HG03575 (cell line): ENCODE data around the gene GIPC2.

ENCODE experiments used
- ATAC-seq: cut with Tn5 transposase; IDR thresholded peaks from one replicate; pipeline ENCODE4 v1.9.1; 2021; ENCODE audit not compliant: unreplicated experiment, insufficient number of reproducible peaks, low FRiP score; ENCODE audit errors: extremely low read depth

GIPC2 gene

GRCh38 chr1:78121710-78122109 is 75.9 kb downstream of the GIPC2 start:
- no peak for ATAC-seq

- no peak for ATAC-seq
These were observed 76.6 kb downstream of the GIPC2 start for GRCh38 chr1:78122389-78122788.

GRCh38 chr1:78126506-78126905 is 80.7 kb downstream of the GIPC2 start:
- no peak for ATAC-seq

- ATAC-seq: no peak
These were observed 86.6 kb downstream of the GIPC2 start for GRCh38 chr1:78132174-78132947.

- no peak for ATAC-seq
These were observed 87.2 kb downstream of the GIPC2 start for GRCh38 chr1:78132948-78133322.

GRCh38 chr1:78136680-78137079 is 90.9 kb downstream of the GIPC2 start:
- no peak for ATAC-seq

- no peak for ATAC-seq
These were observed 95.9 kb downstream of the GIPC2 start for GRCh38 chr1:78141531-78142231.

GRCh38 chr1:78142736-78143135 is 97.0 kb downstream of the GIPC2 start:
- no peak for ATAC-seq

- peak; percentile 51 for ATAC-seq
These were observed 97.4 kb downstream of the GIPC2 start for GRCh38 chr1:78143152-78143551.

- ATAC-seq: no peak
These were observed 97.9 kb downstream of the GIPC2 start for GRCh38 chr1:78143673-78144072.

GRCh38 chr1:78145105-78145580 is 99.4 kb downstream of the GIPC2 start:
- ATAC-seq: peak; percentile 67

GRCh38 chr1:78146205-78146771 is 100.5 kb downstream of the GIPC2 start:
- no peak for ATAC-seq

- ATAC-seq: no peak
These were observed 101.3 kb downstream of the GIPC2 start for GRCh38 chr1:78147031-78147430.

GRCh38 chr1:78153092-78153736 is 107.4 kb downstream of the GIPC2 start:
- no peak for ATAC-seq

GRCh38 chr1:78155121-78155520 is 109.4 kb downstream of the GIPC2 start:
- no peak for ATAC-seq

GRCh38 chr1:78156805-78157521 is 111.2 kb downstream of the GIPC2 start:
- no peak for ATAC-seq

GRCh38 chr1:78165816-78166215 is 120.0 kb downstream of the GIPC2 start:
- ATAC-seq: no peak

GRCh38 chr1:78168306-78168705 is 122.5 kb downstream of the GIPC2 start:
- no peak for ATAC-seq

GRCh38 chr1:78170859-78171258 is 125.1 kb downstream of the GIPC2 start:
- ATAC-seq: no peak
